GM23338 (cell line): ENCODE results near the gene NECTIN2. TPM values are rescaled to one million over a fixed set of nuclear protein-coding genes. Genes with fewer than 3 reads are reported as not detected.

Experiments
- ATAC-seq: fragments of 200-7000 bp; cut with Tn5 transposase; 3 replicates; pipeline ENCODE4 v1.9.1; 2020
- DNase-seq: peaks from one replicate; pipeline ENCODE4 v3.0.0-alpha.2; 2015; ENCODE audit warnings: low spot score
- H2AFZ ChIP-seq: fragments of 200-600 bp; sonication (generic); 2 replicates; pipeline ENCODE4 v1.8.0; 2016; ENCODE audit warnings: antibody characterized with exemption, mild to moderate bottlenecking, moderate library complexity
- H3F3A ChIP-seq: fragments of 200-600 bp; sonication (generic); replicated peaks from 2 replicates; pipeline ENCODE4 v1.8.0; 2017; ENCODE audit warnings: antibody characterized with exemption, mixed run types, low read depth
- H3K27ac ChIP-seq: fragments of 200-600 bp; sonication (generic); 2 replicates; pipeline ENCODE4 v1.6.1; 2016; ENCODE audit warnings: low read depth
- H3K27me3 ChIP-seq: fragments of 200-600 bp; sonication (generic); 2 replicates; pipeline ENCODE4 v1.8.0; 2016; ENCODE audit warnings: mild to moderate bottlenecking, mixed run types, moderate library complexity; ENCODE audit not compliant: insufficient read depth
- H3K36me3 ChIP-seq: fragments of 200-600 bp; sonication (generic); 2 replicates; pipeline ENCODE4 v1.8.0; 2016; ENCODE audit warnings: mild to moderate bottlenecking; ENCODE audit not compliant: insufficient read depth
- H3K4me1 ChIP-seq: fragments of 200-600 bp; sonication (generic); 2 replicates; pipeline ENCODE4 v1.8.0; 2016; ENCODE audit warnings: mild to moderate bottlenecking, moderate library complexity; ENCODE audit not compliant: insufficient read depth
- H3K4me2 ChIP-seq: fragments of 200-600 bp; sonication (generic); 2 replicates; pipeline ENCODE4 v1.7.1; 2017; ENCODE audit warnings: mixed run types
- H3K4me3 ChIP-seq: fragments of 200-600 bp; sonication (generic); 2 replicates; pipeline ENCODE4 v1.6.1; 2016; ENCODE audit warnings: mixed run types
- H3K79me2 ChIP-seq: fragments of 200-600 bp; sonication (generic); replicated peaks from 2 replicates; pipeline ENCODE4 v1.8.0; 2017; ENCODE audit warnings: mild to moderate bottlenecking; ENCODE audit not compliant: insufficient read depth
- H3K9me2 ChIP-seq: fragments of 200-600 bp; sonication (generic); 2 replicates; pipeline ENCODE4 v1.8.0; 2017; ENCODE audit not compliant: insufficient read depth
- H4K20me1 ChIP-seq: fragments of 200-600 bp; sonication (generic); replicated peaks from 2 replicates; pipeline ENCODE4 v1.8.0; 2017; ENCODE audit warnings: mild to moderate bottlenecking; ENCODE audit not compliant: insufficient read depth
- H3K27ac Mint-ChIP-seq: 2 replicates; pipeline ENCODE4 v1.8.0; 2020; ENCODE audit warnings: inconsistent platforms, mild to moderate bottlenecking, moderate library complexity, mixed read lengths
- H3K27me3 Mint-ChIP-seq: 3 replicates; pipeline ENCODE4 v1.8.0; 2022; ENCODE audit warnings: low read depth, mild to moderate bottlenecking, moderate library complexity, mixed read lengths, inconsistent platforms; ENCODE audit not compliant: insufficient read depth, poor library complexity
- H3K36me3 Mint-ChIP-seq: 3 replicates; pipeline ENCODE4 v1.8.0; 2021; ENCODE audit warnings: low read depth, mild to moderate bottlenecking, inconsistent platforms, moderate library complexity, mixed read lengths
- H3K4me1 Mint-ChIP-seq: 3 replicates; pipeline ENCODE4 v1.8.0; 2020; ENCODE audit warnings: mild to moderate bottlenecking, inconsistent platforms, mixed read lengths
- H3K4me3 Mint-ChIP-seq: 3 replicates; pipeline ENCODE4 v1.8.0; 2021; ENCODE audit warnings: moderate library complexity, mild to moderate bottlenecking, inconsistent platforms, mixed read lengths
- H3K9me3 Mint-ChIP-seq: 3 replicates; pipeline ENCODE4 v1.8.0; 2020; ENCODE audit warnings: moderate library complexity, mild to moderate bottlenecking, inconsistent platforms, mixed read lengths
- ETS1 ChIP-seq: IDR thresholded peaks from 2 replicates; pipeline ENCODE4 v1.6.1; 2016; ENCODE audit warnings: antibody characterized with exemption
- JUNB ChIP-seq: IDR thresholded peaks from one replicate; pipeline ENCODE4 v1.6.1; 2016; ENCODE audit warnings: antibody characterized with exemption; ENCODE audit not compliant: unreplicated experiment
- STAT1 ChIP-seq: IDR thresholded peaks from one replicate; pipeline ENCODE4 v1.6.1; 2016; ENCODE audit warnings: antibody characterized with exemption; ENCODE audit not compliant: unreplicated experiment
- ZNF114 ChIP-seq: fragments of 250-450 bp; sonication (Bioruptor Pico); IDR thresholded peaks from 2 replicates; pipeline ENCODE4 v1.5.0; 2020; ENCODE audit warnings: mild to moderate bottlenecking, moderate library complexity
- ZNF462 ChIP-seq: fragments of 250-450 bp; sonication (Bioruptor Pico); IDR thresholded peaks from 2 replicates; pipeline ENCODE4 v1.5.0; 2020; ENCODE audit warnings: mild to moderate bottlenecking, moderate library complexity
- polyA plus RNA-seq: library from polyadenylated mRNA; unstranded; fragments of >200 nt; fragmentation: Nextera tagmentation; extraction: Ambion mirVana; gene quantifications from 2 replicates; pipeline ENCODE4 v1.2.1, GENCODE V29; 2016
- total RNA-seq: library from RNA; depleted of rRNA; stranded (reverse); fragments of >200 nt; shearing (Covaris generic); gene quantifications from 2 replicates; pipeline ENCODE4 v1.2.3, GENCODE V29; 2014

Gene NECTIN2
- total and polyA plus RNA-seq, 2 experiments from 2014 or later = 109 to 230 TPM

DNA sequence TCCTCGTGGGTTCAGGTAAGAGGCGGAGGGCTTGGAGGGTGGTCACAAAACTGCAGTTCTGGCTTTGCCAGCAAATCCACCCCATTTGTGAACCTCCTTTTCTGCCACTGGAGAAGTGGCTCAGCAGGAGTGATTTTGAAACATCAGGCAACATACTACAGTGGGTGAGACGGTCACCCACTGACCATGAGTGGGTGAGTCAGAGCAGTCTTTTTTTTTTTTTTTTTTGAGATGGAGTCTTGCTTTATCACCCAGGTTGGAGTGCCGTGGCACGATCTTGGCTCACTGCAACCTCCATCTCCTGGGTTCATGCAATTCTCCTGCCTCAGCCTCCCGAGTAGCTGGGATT is 47.9 kb downstream of the NECTIN2 start:
- Histone ChIP-seq H3K36me3 (peaks cover 43% of the 10 kb centered on the region), H3K79me2 (peaks cover 45% of the 10 kb centered on the region)

More for the DNA sequence above, 47.9 kb downstream of the NECTIN2 start:
- Histone ChIP-seq H3K4me2 (no peak overlapping the region), H3K27me3 (no peaks in the 10 kb centered on the region), H3F3A (peaks cover 29% of the 10 kb centered on the region), H3K4me1 (peaks cover 9% of the 10 kb centered on the region; the same call in 1 of the 2 replicates), H3K27ac (no peak overlapping the region), H2AFZ (no peak overlapping the region), H4K20me1 (peaks cover 46% of the 10 kb centered on the region), H3K9me2 (no peaks in the 10 kb centered on the region), H3K4me3 (no peak overlapping the region)
- peaks cover 22% of the 10 kb centered on the region for H3K4me1 Mint-ChIP-seq
- H3K27ac Mint-ChIP-seq = no peak overlapping the region
- peaks cover 3% of the 10 kb centered on the region; the same call in 2 of the 3 replicates for H3K9me3 Mint-ChIP-seq
- DNase-seq (no peak), ATAC-seq (no peak)
- peaks cover 23% of the 10 kb centered on the region for H3K27me3 Mint-ChIP-seq
- H3K36me3 Mint-ChIP-seq = peaks cover 78% of the 10 kb centered on the region
- TF ChIP-seq STAT1 (no peak), ZNF114 (CRISPR knock-in tag) (no peak), ZNF462 (no peak), ETS1 (no peak), JUNB (no peak)
- H3K4me3 Mint-ChIP-seq = no peak overlapping the region
